Spleen (tissue), 11 donors: Measurements from ENCODE around the gene SLC23A1. TPM values are rescaled to one million over a fixed set of nuclear protein-coding genes. Genes with fewer than 3 reads are reported as not detected.

Experiments used
- DNase-seq: peaks from one replicate; pipeline ENCODE4 v3.0.0-alpha.2; 2020
- H3K27ac ChIP-seq, 8 donors: fragments of 200-600 bp; sonication (generic) in 7 of 8; 1 replicate in 4 of 8; 2 replicates in 4 of 8; pipeline versions ENCODE4 v1.5.0 to v1.8.0; 2016 to 2021; ENCODE audit warnings: inconsistent platforms in 4 of 8, mild to moderate bottlenecking in 4 of 8, moderate library complexity in 1 of 8
- H3K27me3 ChIP-seq, 7 donors: fragments of 200-600 bp; sonication (generic) in 6 of 7; replicated peaks in 1 of 7; 1 replicate in 4 of 7; 2 replicates in 3 of 7; pipeline versions ENCODE4 v1.5.0 to v1.8.0; 2016 to 2021; ENCODE audit warnings: inconsistent platforms in 3 of 7, mild to moderate bottlenecking in 1 of 7
- H3K36me3 ChIP-seq, 6 donors: fragments of 200-600 bp; sonication (generic) in 5 of 6; 1 replicate in 4 of 6; 2 replicates in 2 of 6; pipeline versions ENCODE4 v1.5.0 to v1.8.0; 2016 to 2021; ENCODE audit warnings: inconsistent platforms in 2 of 6
- H3K4me1 ChIP-seq, 6 donors: fragments of 200-600 bp; sonication (generic) in 5 of 6; 1 replicate in 3 of 6; 2 replicates in 3 of 6; pipeline versions ENCODE4 v1.5.0 to v1.8.0; 2016 to 2021; ENCODE audit warnings: inconsistent platforms in 3 of 6
- H3K4me3 ChIP-seq, 8 donors: fragments of 200-600 bp; sonication (generic) in 7 of 8; 1 replicate in 4 of 8; 2 replicates in 4 of 8; pipeline versions ENCODE4 v1.5.0 to v1.8.0; 2016 to 2021; ENCODE audit warnings: inconsistent platforms in 4 of 8, mild to moderate bottlenecking in 4 of 8, moderate library complexity in 2 of 8
- H3K9me3 ChIP-seq, 8 donors: fragments of 200-600 bp; sonication (generic) in 7 of 8; 1 replicate in 4 of 8; 2 replicates in 4 of 8; pipeline versions ENCODE4 v1.5.0 to v1.8.0; 2016 to 2021; ENCODE audit warnings: inconsistent platforms in 4 of 8
- POLR2A ChIP-seq, 3 donors: fragments of 450-650 bp; IDR thresholded peaks; one replicate each; pipeline ENCODE4 v1.5.1; 2017; ENCODE audit warnings: antibody characterized with exemption in 3 of 3, mild to moderate bottlenecking in 1 of 3
- POLR2AphosphoS5 ChIP-seq, 3 donors: sonication (generic); formaldehyde crosslinking; IDR thresholded peaks; one replicate each; pipeline ENCODE4 v1.5.1; 2017; ENCODE audit warnings: antibody characterized with exemption in 3 of 3
- WGBS, 5 donors: extraction: QIAGEN DNeasy Blood & Tissue Kit in 3 of 5; methylation state at CpG; one replicate each; pipeline versions ENCODE4 v1.1.5 to v1.1.7; 2013 to 2018; 5-methylcytosine and 5-hydroxymethylcytosine counted together
- intact Hi-C: fragments of 100-400 bp; cut with DNase I; formaldehyde crosslinking; loops from one replicate; pipeline ENCODE4 v1.15.0; 2023; ENCODE audit warnings: low total_unique reads
- polyA plus RNA-seq, 3 donors: library from polyadenylated mRNA; stranded (reverse); fragments of 200-250 nt; gene quantifications; one replicate each; pipeline ENCODE4 v1.2.1, GENCODE V29; 2013
- total RNA-seq, 7 donors: library from RNA; depleted of rRNA in 3 of 7; stranded (reverse); fragments of >200 nt in 3 of 7; fragmentation: NEBNext Ultra II Directional in 4 of 7; extraction: Animal tissue kit (Norgen Biotek cat#: 25700) in 4 of 7; gene quantifications; one replicate each; pipeline versions ENCODE4 v1.1.0 to v1.2.1, GENCODE V29; 2016 to 2021
- TF ChIP-seq, protein P1 (sequence below), 11 experiments: fragments of 200-600 bp in 7 of 11; fragments of 450-650 bp in 4 of 11; sonication (generic) in 4 of 11; IDR thresholded peaks in 8 of 11; conservative IDR thresholded peaks in 3 of 11; 1 replicate in 7 of 11; 2 replicates in 4 of 11; pipeline versions ENCODE4 v1.4.0 to v1.8.0; 2016 to 2021; ENCODE audit warnings: antibody characterized with exemption in 11 of 11, inconsistent platforms in 4 of 11, mild to moderate bottlenecking in 1 of 11
- donor health status: healthy with polysubstance abuse.
- donor health status: DM: no; HTN: no; CAD: no; lungs with moderate emphysema.
- donor health status: DM: no; HTN: no; CAD: no.
- donor health status: Bipolar disorder and iron deficiency.
- donor health status: healthy.
- donor health status: DM: no; HTN: no; CAD: no.
- donor health status: DM: yes; HTN: yes; CAD: no.

Gene SLC23A1
- total and polyA plus RNA-seq, 10 donors: 0.28 to 2.4 (median 1.2) TPM; not detected in 1

DNA sequence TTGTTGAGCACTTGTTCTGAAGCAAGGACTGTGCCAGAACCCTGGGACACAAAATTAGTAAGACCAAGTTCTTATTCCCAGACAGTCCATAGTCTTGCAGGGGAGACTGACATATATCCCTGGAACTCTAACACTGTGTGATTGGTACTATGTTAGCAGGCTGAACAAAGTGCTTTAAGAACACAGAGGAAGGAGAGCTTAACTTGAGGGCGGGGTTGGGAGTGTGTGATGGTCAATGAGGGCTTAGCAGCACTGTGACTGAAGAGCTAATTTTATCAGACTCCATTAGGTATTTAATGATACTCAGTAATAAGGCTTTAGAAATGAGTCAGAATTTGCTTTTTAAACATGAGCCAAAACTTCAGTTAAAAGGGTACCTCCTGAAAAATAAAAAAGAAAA, 35.7 kb upstream of the SLC23A1 start:
- DNase-seq: no peak
- intact Hi-C loops: no loop called here
- H3K4me3 ChIP-seq: no peak overlapping the region
- H3K4me1 ChIP-seq: peaks cover 3 to 61% (median 27%) of the 10 kb centered on the region in 6 donors
- TF ChIP-seq POLR2A (IDR thresholded peaks at IDR 0.05) (no peak), POLR2AphosphoS5 (IDR thresholded peaks at IDR 0.05) (no peak)
- TF ChIP-seq, protein P1, sequence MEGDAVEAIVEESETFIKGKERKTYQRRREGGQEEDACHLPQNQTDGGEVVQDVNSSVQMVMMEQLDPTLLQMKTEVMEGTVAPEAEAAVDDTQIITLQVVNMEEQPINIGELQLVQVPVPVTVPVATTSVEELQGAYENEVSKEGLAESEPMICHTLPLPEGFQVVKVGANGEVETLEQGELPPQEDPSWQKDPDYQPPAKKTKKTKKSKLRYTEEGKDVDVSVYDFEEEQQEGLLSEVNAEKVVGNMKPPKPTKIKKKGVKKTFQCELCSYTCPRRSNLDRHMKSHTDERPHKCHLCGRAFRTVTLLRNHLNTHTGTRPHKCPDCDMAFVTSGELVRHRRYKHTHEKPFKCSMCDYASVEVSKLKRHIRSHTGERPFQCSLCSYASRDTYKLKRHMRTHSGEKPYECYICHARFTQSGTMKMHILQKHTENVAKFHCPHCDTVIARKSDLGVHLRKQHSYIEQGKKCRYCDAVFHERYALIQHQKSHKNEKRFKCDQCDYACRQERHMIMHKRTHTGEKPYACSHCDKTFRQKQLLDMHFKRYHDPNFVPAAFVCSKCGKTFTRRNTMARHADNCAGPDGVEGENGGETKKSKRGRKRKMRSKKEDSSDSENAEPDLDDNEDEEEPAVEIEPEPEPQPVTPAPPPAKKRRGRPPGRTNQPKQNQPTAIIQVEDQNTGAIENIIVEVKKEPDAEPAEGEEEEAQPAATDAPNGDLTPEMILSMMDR (IDR thresholded peaks at IDR 0.05 in 8 of 11, conservative IDR thresholded peaks at IDR 0.05 in 3 of 11): no peak
- WGBS, 5 donors: 59 to 92% (median 77%) methylated on average over 1 of the region's 1 CpG
- no peaks in the 10 kb centered on the region for H3K9me3 ChIP-seq
- H3K27me3 ChIP-seq: no peaks in the 10 kb centered on the region
- H3K27ac ChIP-seq: peak overlapping the region in 4 of 8 donors; percentile 8 to 63 (median 57)
- peaks cover 0 to 39% (median 9%) of the 10 kb centered on the region in 6 donors for H3K36me3 ChIP-seq

DNA sequence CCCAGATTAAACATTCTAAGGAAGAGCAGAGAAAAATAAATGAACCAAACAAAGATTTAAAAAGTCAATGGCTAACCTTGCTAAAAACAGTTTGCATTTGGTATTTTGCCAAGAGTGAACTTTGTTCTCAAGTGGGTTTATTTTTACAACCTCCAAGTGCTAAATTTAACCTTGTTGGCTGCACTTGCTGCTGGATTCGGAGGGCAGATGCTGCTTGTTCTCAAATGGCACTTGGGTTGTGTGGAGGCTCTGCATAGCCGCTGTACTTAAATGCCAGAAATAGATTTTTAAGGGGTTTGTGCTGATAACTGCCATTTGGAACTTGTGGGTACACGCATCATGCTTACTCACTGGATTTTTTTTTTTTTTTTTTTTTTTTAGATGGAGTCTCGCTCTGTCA, 34.1 kb upstream of the SLC23A1 start:
- Histone ChIP-seq H3K4me3 (no peak overlapping the region), H3K36me3 (peaks cover 0 to 37% (median 9%) of the 10 kb centered on the region in 6 donors), H3K27me3 (no peaks in the 10 kb centered on the region), H3K27ac (no peak overlapping the region), H3K4me1 (peaks cover 3 to 56% (median 23%) of the 10 kb centered on the region in 6 donors), H3K9me3 (no peaks in the 10 kb centered on the region)
- DNase-seq: no peak
- no peak for TF ChIP-seq POLR2AphosphoS5 (IDR thresholded peaks at IDR 0.05)
- no peak for TF ChIP-seq POLR2A (IDR thresholded peaks at IDR 0.05)
- TF ChIP-seq, protein P1 (IDR thresholded peaks at IDR 0.05 in 8 of 11, conservative IDR thresholded peaks at IDR 0.05 in 3 of 11): no peak
- 35 to 50% (median 42%) methylated on average over 4 of the region's 4 CpGs for WGBS, 5 donors
- intact Hi-C loops: no loop called here

DNA sequence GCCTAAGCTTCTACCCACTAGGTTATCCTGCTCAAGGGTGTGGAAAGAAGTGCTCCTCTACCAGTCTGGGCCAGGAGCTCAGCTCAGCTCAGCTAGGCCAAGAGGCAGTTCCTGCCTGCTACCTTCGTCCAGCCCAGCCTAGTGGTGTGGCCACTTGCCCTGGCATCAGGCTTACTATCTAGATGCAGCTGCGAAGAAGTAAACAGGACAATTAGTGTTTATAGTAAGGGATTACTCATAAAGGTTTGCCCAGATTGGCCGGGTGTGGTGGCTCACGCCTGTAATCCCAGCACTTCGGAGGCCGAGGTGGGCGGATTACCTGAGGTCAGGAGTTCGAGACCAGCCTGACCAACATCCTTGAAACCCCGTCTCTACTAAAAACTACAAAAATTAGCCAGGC, 33.6 kb upstream of the SLC23A1 start:
- Histone ChIP-seq H3K27ac (peak overlapping the region in 1 of 8 donors; percentile 77), H3K4me1 (peaks cover 3 to 54% (median 22%) of the 10 kb centered on the region in 6 donors), H3K4me3 (no peak overlapping the region), H3K9me3 (no peaks in the 10 kb centered on the region), H3K36me3 (peaks cover 0 to 37% (median 9%) of the 10 kb centered on the region in 6 donors), H3K27me3 (no peaks in the 10 kb centered on the region)
- 86 to 97% (median 92%) methylated on average over 9 of the region's 9 CpGs for WGBS, 5 donors
- intact Hi-C loops: no loop called here
- no peak for DNase-seq
- TF ChIP-seq POLR2AphosphoS5 (IDR thresholded peaks at IDR 0.05): no peak
- TF ChIP-seq, protein P1 (IDR thresholded peaks at IDR 0.05 in 8 of 11, conservative IDR thresholded peaks at IDR 0.05 in 3 of 11): no peak
- TF ChIP-seq POLR2A (IDR thresholded peaks at IDR 0.05): no peak

DNA sequence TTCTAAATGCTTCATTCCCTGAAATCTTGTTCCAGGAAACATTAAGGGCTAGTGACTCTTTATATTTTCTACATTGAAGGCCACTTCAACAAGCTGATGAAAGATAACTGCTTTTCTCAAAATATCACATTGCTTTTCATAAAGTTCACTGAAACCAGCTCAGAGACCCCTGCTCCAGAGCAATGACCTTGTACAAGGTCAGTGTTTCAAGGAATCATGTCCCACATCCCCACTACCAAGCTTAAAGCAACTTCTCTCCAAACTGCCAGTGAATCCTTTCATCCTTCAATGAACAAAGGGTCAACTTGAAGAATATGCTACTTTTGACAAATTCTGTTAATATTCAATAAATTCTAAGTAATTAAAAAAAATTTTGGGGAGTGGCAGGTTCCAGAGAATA, 32.8 kb upstream of the SLC23A1 start:
- no peaks in the 10 kb centered on the region for H3K27me3 ChIP-seq
- H3K4me3 ChIP-seq: no peak overlapping the region
- intact Hi-C loops: no loop called here
- peaks cover 0 to 30% (median 9%) of the 10 kb centered on the region in 6 donors for H3K36me3 ChIP-seq
- no peak for DNase-seq
- H3K4me1 ChIP-seq: peaks cover 3 to 54% (median 22%) of the 10 kb centered on the region in 6 donors
- peak overlapping the region in 6 of 8 donors; percentile 22 to 77 (median 53) for H3K27ac ChIP-seq
- TF ChIP-seq, protein P1 (IDR thresholded peaks at IDR 0.05 in 8 of 11, conservative IDR thresholded peaks at IDR 0.05 in 3 of 11): no peak
- TF ChIP-seq POLR2A (IDR thresholded peaks at IDR 0.05): no peak
- no peak for TF ChIP-seq POLR2AphosphoS5 (IDR thresholded peaks at IDR 0.05)
- no peaks in the 10 kb centered on the region for H3K9me3 ChIP-seq
